Trophoblast cell (in vitro differentiated cells and primary cell): ENCODE measurements around the gene BAAT.
A peak's percentile ranks its signal among the peaks of the same experiment; 100 is the strongest.

Source experiments
- DNase-seq, 2 donors: peaks; one replicate each; pipeline ENCODE4 v3.0.0-alpha.2; 2016
- H2AFZ ChIP-seq: 2 replicates; pipeline ENCODE4 v1.6.1; 2013; ENCODE audit warnings: low read length, moderate library complexity, mild to moderate bottlenecking; ENCODE audit not compliant: insufficient read depth, poor library complexity
- H2AK5ac ChIP-seq: 2 replicates; pipeline ENCODE4 v1.6.1; 2013; ENCODE audit warnings: mild to moderate bottlenecking, low read length
- H2BK120ac ChIP-seq: 2 replicates; pipeline ENCODE4 v1.6.1; 2013; ENCODE audit warnings: low read length, mild to moderate bottlenecking, moderate library complexity; ENCODE audit not compliant: insufficient read depth, poor library complexity
- H2BK12ac ChIP-seq: 2 replicates; pipeline ENCODE4 v1.6.1; 2013; ENCODE audit warnings: mild to moderate bottlenecking, low read length, moderate library complexity
- H2BK5ac ChIP-seq: 2 replicates; pipeline ENCODE4 v1.6.1; 2013; ENCODE audit warnings: low read length, low read depth, moderate library complexity, mild to moderate bottlenecking; ENCODE audit not compliant: poor library complexity
- H3K14ac ChIP-seq: 2 replicates; pipeline ENCODE4 v1.6.1; 2013; ENCODE audit warnings: mild to moderate bottlenecking, low read length
- H3K18ac ChIP-seq: 2 replicates; pipeline ENCODE4 v1.6.1; 2013; ENCODE audit warnings: mild to moderate bottlenecking, low read length
- H3K23ac ChIP-seq: 2 replicates; pipeline ENCODE4 v1.6.1; 2013; ENCODE audit warnings: low read length
- H3K27ac ChIP-seq: 2 replicates; pipeline ENCODE4 v1.5.1; 2013; ENCODE audit warnings: low read depth, mild to moderate bottlenecking, inconsistent platforms, low read length, moderate library complexity
- H3K27me3 ChIP-seq: 2 replicates; pipeline ENCODE4 v1.6.1; 2013; ENCODE audit warnings: inconsistent platforms, mild to moderate bottlenecking, low read length, moderate library complexity; ENCODE audit not compliant: insufficient read depth
- H3K36me3 ChIP-seq, 2 experiments: 1 replicate in 1 of 2; 2 replicates in 1 of 2; pipeline ENCODE4 v1.6.1; 2013; ENCODE audit warnings: low read length in 2 of 2, mild to moderate bottlenecking in 2 of 2, moderate library complexity in 1 of 2; ENCODE audit not compliant: insufficient read depth in 2 of 2, control insufficient read depth in 1 of 2
- H3K4ac ChIP-seq: 2 replicates; pipeline ENCODE4 v1.6.1; 2013; ENCODE audit warnings: low read depth, mild to moderate bottlenecking, low read length, moderate library complexity
- H3K4me1 ChIP-seq, 2 experiments: 1 replicate in 1 of 2; 2 replicates in 1 of 2; pipeline ENCODE4 v1.6.1; 2013; ENCODE audit warnings: low read length in 2 of 2, mild to moderate bottlenecking in 2 of 2, moderate library complexity in 1 of 2; ENCODE audit not compliant: insufficient read depth in 2 of 2, control insufficient read depth in 1 of 2
- H3K4me2 ChIP-seq: 2 replicates; pipeline ENCODE4 v1.6.1; 2013; ENCODE audit warnings: inconsistent platforms, mild to moderate bottlenecking, low read length, moderate library complexity
- H3K4me3 ChIP-seq: 2 replicates; pipeline ENCODE4 v1.5.1; 2013; ENCODE audit warnings: mild to moderate bottlenecking, low read depth, low read length, inconsistent platforms
- H3K79me1 ChIP-seq: one replicate; pipeline ENCODE4 v1.6.1; 2013; ENCODE audit warnings: low read length
- H3K79me2 ChIP-seq: 2 replicates; pipeline ENCODE4 v1.6.1; 2013; ENCODE audit warnings: low read length, mild to moderate bottlenecking; ENCODE audit not compliant: control insufficient read depth, insufficient read depth, poor library complexity
- H3K9ac ChIP-seq: 2 replicates; pipeline ENCODE4 v1.6.1; 2013; ENCODE audit warnings: mild to moderate bottlenecking, low read length
- H3K9me3 ChIP-seq: 2 replicates; pipeline ENCODE4 v1.6.1; 2013; ENCODE audit warnings: low read depth, mild to moderate bottlenecking, control low read depth, inconsistent platforms, low read length; ENCODE audit not compliant: insufficient read depth
- H4K12ac ChIP-seq: 2 replicates; pipeline ENCODE4 v1.6.1; 2013; ENCODE audit warnings: low read depth, mild to moderate bottlenecking, low read length, moderate library complexity
- H4K8ac ChIP-seq: 2 replicates; pipeline ENCODE4 v1.6.1; 2013; ENCODE audit warnings: low read depth, mild to moderate bottlenecking, low read length, moderate library complexity
- H4K91ac ChIP-seq: one replicate; pipeline ENCODE4 v1.6.1; 2013; ENCODE audit warnings: low read depth, mild to moderate bottlenecking, low read length, moderate library complexity
- WGBS: extraction: QIAGEN DNeasy Blood & Tissue Kit; methylation state at CpG from one replicate; pipeline ENCODE4 v1.1.7; 2013; ENCODE audit warnings: missing lambda C conversion rate; ENCODE audit not compliant: insufficient read length, insufficient coverage; ENCODE audit errors: extremely low coverage; 5-methylcytosine and 5-hydroxymethylcytosine counted together

The BAAT gene

DNA sequence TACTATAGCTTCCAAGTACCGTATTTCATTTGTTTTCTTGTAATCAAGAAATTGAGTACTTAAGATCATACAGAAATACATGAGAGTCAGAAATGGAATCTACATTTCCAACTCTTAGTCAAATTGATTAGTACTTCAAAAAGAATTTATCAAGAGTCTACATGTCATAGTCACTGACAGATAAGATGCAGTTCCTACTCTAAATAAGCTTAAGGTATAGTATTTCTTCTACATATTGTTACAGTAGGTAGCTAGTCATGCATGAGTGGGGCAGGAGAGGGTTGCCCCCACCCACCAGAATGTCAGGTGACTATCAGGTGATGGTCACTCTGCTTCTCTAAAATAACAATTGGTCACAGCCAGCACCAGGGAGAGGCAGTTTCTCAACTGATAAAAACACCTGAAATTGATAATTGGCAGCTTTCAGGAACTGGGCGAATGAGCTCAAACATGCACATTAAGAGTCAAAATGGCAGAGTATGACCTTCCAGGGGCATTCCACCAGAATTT is 2.9 kb downstream of the BAAT start:
- Histone ChIP-seq H3K4me2 (no peak overlapping the region), H4K8ac (no peak overlapping the region), H3K79me2 (no peaks in the 10 kb centered on the region), H3K27me3 (no peaks in the 10 kb centered on the region), H3K27ac (no peak overlapping the region), H2BK120ac (no peak overlapping the region), H2AFZ (no peak overlapping the region), H3K14ac (no peak overlapping the region), H3K79me1 (no peaks in the 10 kb centered on the region), H3K4me1 (peaks cover 0 to 3% of the 10 kb centered on the region in 2 experiments), H3K23ac (no peak overlapping the region), H3K9me3 (no peaks in the 10 kb centered on the region), H2AK5ac (no peak overlapping the region), H3K36me3 (peaks cover 0 to 1% of the 10 kb centered on the region in 2 experiments), H3K18ac (no peak overlapping the region), H3K4me3 (no peak overlapping the region), H3K9ac (no peak overlapping the region), H3K4ac (no peak overlapping the region), H4K12ac (no peak overlapping the region), H2BK5ac (no peak overlapping the region), H2BK12ac (no peak overlapping the region), H4K91ac (no peak overlapping the region)
- no CpG with 5 or more reads among the region's 2 CpGs for WGBS
- no peak for DNase-seq

DNA sequence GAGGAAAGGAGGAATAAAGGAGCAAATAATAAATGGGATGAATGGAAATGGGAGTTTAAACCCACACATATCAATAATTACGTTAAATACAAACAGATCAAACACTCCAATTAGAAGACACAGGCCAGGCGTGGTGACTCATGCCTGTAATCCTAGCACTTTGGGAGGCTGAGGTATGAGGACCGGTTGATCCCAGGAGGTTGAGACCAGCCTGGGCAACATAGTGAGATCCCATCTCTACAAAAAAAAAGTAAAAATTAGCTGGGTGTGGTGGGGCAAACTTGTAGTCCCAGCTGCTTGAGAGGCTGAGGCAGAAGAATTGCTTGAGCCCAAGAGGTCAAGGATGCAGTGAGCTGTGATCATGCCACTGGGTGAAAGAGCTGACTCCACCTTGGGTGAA is 3.7 kb downstream of the BAAT start:
- Histone ChIP-seq H3K14ac (no peak overlapping the region), H3K79me2 (no peaks in the 10 kb centered on the region), H3K23ac (no peak overlapping the region), H2BK12ac (no peak overlapping the region), H2AK5ac (no peak overlapping the region), H3K18ac (no peak overlapping the region), H3K27ac (no peak overlapping the region), H3K4ac (no peak overlapping the region), H2BK5ac (no peak overlapping the region), H2BK120ac (no peak overlapping the region), H4K91ac (no peak overlapping the region), H3K4me3 (no peak overlapping the region), H3K4me2 (no peak overlapping the region), H2AFZ (no peak overlapping the region), H3K27me3 (no peaks in the 10 kb centered on the region), H4K12ac (no peak overlapping the region), H4K8ac (no peak overlapping the region), H3K9me3 (no peaks in the 10 kb centered on the region), H3K79me1 (no peaks in the 10 kb centered on the region), H3K36me3 (peaks cover 0 to 1% of the 10 kb centered on the region in 2 experiments), H3K9ac (no peak overlapping the region), H3K4me1 (peaks cover 0 to 3% of the 10 kb centered on the region in 2 experiments)
- no peak for DNase-seq
- no CpG with 5 or more reads among the region's 3 CpGs for WGBS

DNA sequence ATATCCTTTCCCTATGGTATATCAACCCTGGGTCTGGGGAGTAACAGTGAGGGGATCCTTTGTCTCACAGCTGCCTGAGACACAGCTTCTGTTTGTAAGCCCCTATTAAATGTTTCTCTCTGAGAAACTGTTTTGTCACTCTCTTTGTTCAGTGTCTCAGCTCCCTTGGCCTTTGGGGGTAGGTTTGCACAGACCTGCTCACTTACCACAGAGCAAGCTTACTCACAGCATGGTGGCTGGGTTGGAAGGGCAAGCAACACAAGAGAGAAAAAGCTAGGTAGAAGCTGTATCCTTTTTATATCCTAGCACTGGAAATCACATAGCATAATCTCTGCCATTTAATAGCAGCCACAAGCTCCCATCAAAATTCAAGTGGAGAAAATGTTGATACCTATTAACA is 4.5 kb downstream of the BAAT start:
- no peak overlapping the region for H4K12ac ChIP-seq
- no peaks in the 10 kb centered on the region for H3K79me1 ChIP-seq
- no peak overlapping the region for H3K9ac ChIP-seq
- no peak overlapping the region for H3K4ac ChIP-seq
- no peak overlapping the region for H2BK120ac ChIP-seq
- no peak overlapping the region for H3K4me3 ChIP-seq
- H2AFZ ChIP-seq: no peak overlapping the region
- H2BK5ac ChIP-seq: no peak overlapping the region
- H3K27ac ChIP-seq: no peak overlapping the region
- DNase-seq: no peak
- H3K4me2 ChIP-seq: no peak overlapping the region
- H3K36me3 ChIP-seq: no peaks in the 10 kb centered on the region
- no peak overlapping the region for H3K14ac ChIP-seq
- H3K4me1 ChIP-seq: peaks cover 0 to 3% of the 10 kb centered on the region in 2 experiments
- H4K91ac ChIP-seq: no peak overlapping the region
- no peak overlapping the region for H3K18ac ChIP-seq
- H3K23ac ChIP-seq: no peak overlapping the region
- no peaks in the 10 kb centered on the region for H3K9me3 ChIP-seq
- H2AK5ac ChIP-seq: no peak overlapping the region
- H4K8ac ChIP-seq: no peak overlapping the region
- H3K27me3 ChIP-seq: no peaks in the 10 kb centered on the region
- no peak overlapping the region for H2BK12ac ChIP-seq
- no peaks in the 10 kb centered on the region for H3K79me2 ChIP-seq

DNA sequence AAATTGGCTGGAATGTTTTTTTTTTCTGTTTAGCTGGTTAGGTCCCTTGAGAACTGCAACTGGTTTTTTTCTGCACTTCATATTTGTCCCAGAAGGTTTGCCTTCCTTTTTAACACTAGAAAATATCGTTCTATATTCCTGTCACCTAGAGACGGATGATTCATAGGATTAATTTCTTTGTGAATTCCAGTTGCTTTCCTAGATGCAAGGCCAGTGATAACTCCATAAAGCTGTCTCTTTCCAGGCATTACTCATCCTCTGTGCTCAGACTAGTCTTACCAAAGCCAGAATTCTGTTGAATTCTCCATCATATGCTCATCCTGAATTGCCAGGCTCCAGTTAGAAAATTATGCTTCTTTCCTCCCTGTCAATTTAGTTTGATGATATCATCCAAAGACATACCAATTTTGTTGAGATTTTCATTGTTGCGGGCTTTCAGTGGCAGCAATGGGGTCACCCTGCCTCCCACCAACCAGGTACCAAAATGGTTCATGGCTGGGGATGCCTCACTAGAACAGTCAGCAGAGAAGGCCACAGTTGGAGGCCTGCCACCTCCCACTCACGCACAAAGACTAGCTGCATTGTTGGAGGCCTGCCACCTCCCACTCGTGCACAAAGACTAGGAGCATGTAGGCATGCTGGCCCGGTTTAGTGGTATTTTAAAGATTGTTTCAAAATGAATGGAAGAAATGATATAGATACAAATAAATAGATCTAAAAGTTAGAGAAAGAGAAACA is 8.5 kb downstream of the BAAT start:
- H2BK120ac ChIP-seq: no peak overlapping the region
- H4K91ac ChIP-seq: no peak overlapping the region
- no CpG with 5 or more reads among the region's 6 CpGs for WGBS
- H4K12ac ChIP-seq: no peak overlapping the region
- no peak overlapping the region for H3K9ac ChIP-seq
- no peak overlapping the region for H3K27ac ChIP-seq
- no peaks in the 10 kb centered on the region for H3K9me3 ChIP-seq
- no peaks in the 10 kb centered on the region for H3K27me3 ChIP-seq
- DNase-seq: peak in 1 of 2 donors; percentile 9
- H2AK5ac ChIP-seq: no peak overlapping the region
- H3K79me1 ChIP-seq: no peaks in the 10 kb centered on the region
- H3K79me2 ChIP-seq: no peaks in the 10 kb centered on the region
- no peaks in the 10 kb centered on the region for H3K36me3 ChIP-seq
- no peak overlapping the region for H3K14ac ChIP-seq
- H2BK12ac ChIP-seq: no peak overlapping the region
- no peak overlapping the region for H3K18ac ChIP-seq
- no peak overlapping the region for H4K8ac ChIP-seq
- no peak overlapping the region for H3K23ac ChIP-seq
- H2BK5ac ChIP-seq: no peak overlapping the region
- H3K4me3 ChIP-seq: no peak overlapping the region
- no peak overlapping the region for H3K4ac ChIP-seq
- H3K4me2 ChIP-seq: no peak overlapping the region
- peaks cover 0 to 3% of the 10 kb centered on the region in 2 experiments for H3K4me1 ChIP-seq
- no peak overlapping the region for H2AFZ ChIP-seq
